Tibial nerve (tissue), 4 donors: ENCODE measurements around the gene FADS1. TPM values are rescaled to one million over a fixed set of nuclear protein-coding genes. Genes with fewer than 3 reads are reported as not detected.

ENCODE experiments used
- DNase-seq, 2 donors: peaks; one replicate each; pipeline ENCODE4 v3.0.0-alpha.2; 2019; ENCODE audit warnings: low spot score in 2 of 2
- H3K27ac ChIP-seq, 4 donors: fragments of 200-600 bp; sonication (generic) in 3 of 4; one replicate each; pipeline ENCODE4 v1.5.1; 2017 to 2019; ENCODE audit warnings: mild to moderate bottlenecking in 1 of 4
- H3K27me3 ChIP-seq, 2 donors: fragments of 200-600 bp; sonication (generic) in 1 of 2; one replicate each; pipeline versions ENCODE4 v1.5.1 to v1.6.0; 2017 to 2019
- H3K36me3 ChIP-seq, 3 donors: fragments of 200-600 bp; sonication (generic); one replicate each; pipeline ENCODE4 v1.5.1; 2018 to 2019
- H3K4me1 ChIP-seq, 4 donors: fragments of 200-600 bp; sonication (generic) in 3 of 4; one replicate each; pipeline ENCODE4 v1.5.1; 2017 to 2019
- H3K4me3 ChIP-seq, 4 donors: fragments of 200-600 bp; sonication (generic) in 3 of 4; one replicate each; pipeline ENCODE4 v1.5.1; 2017 to 2019; ENCODE audit warnings: mild to moderate bottlenecking in 1 of 4, moderate library complexity in 1 of 4
- H3K9me3 ChIP-seq, 4 donors: fragments of 200-600 bp; sonication (generic) in 3 of 4; one replicate each; pipeline ENCODE4 v1.5.1; 2017 to 2019
- CTCF ChIP-seq, 5 experiments: fragments of 200-600 bp in 3 of 5; fragments of 450-650 bp in 2 of 5; sonication (generic) in 3 of 5; IDR thresholded peaks; one replicate each; pipeline ENCODE4 v1.5.1; 2016 to 2019; ENCODE audit warnings: antibody characterized with exemption in 5 of 5, mild to moderate bottlenecking in 3 of 5, moderate library complexity in 2 of 5
- EP300 ChIP-seq, 2 donors: sonication (generic); formaldehyde crosslinking; IDR thresholded peaks; one replicate each; pipeline ENCODE4 v1.6.1; 2017; ENCODE audit warnings: antibody characterized with exemption in 2 of 2, mild to moderate bottlenecking in 1 of 2
- POLR2A ChIP-seq, 2 donors: fragments of 450-650 bp; IDR thresholded peaks; one replicate each; pipeline ENCODE4 v1.6.1; 2017; ENCODE audit warnings: antibody characterized with exemption in 2 of 2, mild to moderate bottlenecking in 2 of 2, moderate library complexity in 2 of 2
- WGBS, 2 donors: methylation state at CpG; one replicate each; pipeline ENCODE4 v1.1.5; 2018; 5-methylcytosine and 5-hydroxymethylcytosine counted together
- total RNA-seq, 4 donors: library from RNA; depleted of rRNA; stranded (reverse); fragments of >200 nt; gene quantifications; one replicate each; pipeline ENCODE4 v1.1.0, GENCODE V29; 2016

FADS1 gene
- total RNA-seq, 4 donors from 2014 or later: 33.7 to 61.6 (median 47.0) TPM

GRCh38 chr11:61773356-61773755, 43.4 kb downstream of the FADS1 start:
- H3K27me3 ChIP-seq: no peaks in the 10 kb centered on the region
- H3K27ac ChIP-seq: no peak overlapping the region
- TF ChIP-seq CTCF (IDR thresholded peaks at IDR 0.05) (no peak), EP300 (IDR thresholded peaks at IDR 0.05) (no peak), POLR2A (IDR thresholded peaks at IDR 0.05) (no peak)
- peaks cover 0 to 27% (median 5%) of the 10 kb centered on the region in 4 donors for H3K4me1 ChIP-seq
- no peak for DNase-seq
- peaks cover 0 to 3% (median 0%) of the 10 kb centered on the region in 3 donors for H3K36me3 ChIP-seq
- no peak overlapping the region for H3K4me3 ChIP-seq
- no peaks in the 10 kb centered on the region for H3K9me3 ChIP-seq
- WGBS, 2 donors: 71 to 83% methylated on average over 10 of the region's 10 CpGs

- Histone ChIP-seq H3K27me3 (no peaks in the 10 kb centered on the region), H3K4me1 (peaks cover 0 to 19% (median under 1%) of the 10 kb centered on the region in 4 donors), H3K9me3 (no peaks in the 10 kb centered on the region), H3K36me3 (no peaks in the 10 kb centered on the region), H3K27ac (no peak overlapping the region), H3K4me3 (no peak overlapping the region)
- DNase-seq: no peak
- WGBS, 2 donors: 54 to 55% methylated on average over 5 to 6 of the region's 7 CpGs
- no peak for TF ChIP-seq EP300 (IDR thresholded peaks at IDR 0.05)
- no peak for TF ChIP-seq POLR2A (IDR thresholded peaks at IDR 0.05)
- no peak for TF ChIP-seq CTCF (IDR thresholded peaks at IDR 0.05)
These were observed 44.8 kb downstream of the FADS1 start for GRCh38 chr11:61771985-61772455.

GRCh38 chr11:61771195-61771894, 45.5 kb downstream of the FADS1 start:
- 82 to 89% methylated on average over 14 of the region's 15 CpGs for WGBS, 2 donors

GRCh38 chr11:61769946-61770683, 46.7 kb downstream of the FADS1 start:
- H3K4me3 ChIP-seq: no peak overlapping the region
- no peak overlapping the region for H3K27ac ChIP-seq
- no peak for TF ChIP-seq EP300 (IDR thresholded peaks at IDR 0.05)
- TF ChIP-seq POLR2A (IDR thresholded peaks at IDR 0.05): no peak
- TF ChIP-seq CTCF (IDR thresholded peaks at IDR 0.05): no peak
- DNase-seq: no peak
- no peaks in the 10 kb centered on the region for H3K27me3 ChIP-seq
- no peaks in the 10 kb centered on the region for H3K36me3 ChIP-seq
- H3K4me1 ChIP-seq: peaks cover 0 to 8% (median 0%) of the 10 kb centered on the region in 4 donors
- WGBS, 2 donors: 85 to 95% methylated on average over 16 to 20 of the region's 20 CpGs
- H3K9me3 ChIP-seq: no peaks in the 10 kb centered on the region

More at GRCh38 chr11:61771195-61771894, 45.5 kb downstream of the FADS1 start:
- H3K27ac ChIP-seq: no peak overlapping the region
- H3K27me3 ChIP-seq: no peaks in the 10 kb centered on the region
- DNase-seq: no peak
- no peaks in the 10 kb centered on the region for H3K36me3 ChIP-seq
- H3K4me3 ChIP-seq: no peak overlapping the region
- no peaks in the 10 kb centered on the region for H3K9me3 ChIP-seq
- H3K4me1 ChIP-seq: peaks cover 0 to 12% (median 0%) of the 10 kb centered on the region in 4 donors
- TF ChIP-seq EP300 (IDR thresholded peaks at IDR 0.05) (no peak), CTCF (IDR thresholded peaks at IDR 0.05) (no peak), POLR2A (IDR thresholded peaks at IDR 0.05) (no peak)
